A673 (cell line): Measurements from ENCODE around the gene SNORC.

Experiments used
- EZH2 ChIP-seq: fragments of 200-600 bp; sonication (generic); IDR thresholded peaks from 2 replicates; pipeline ENCODE4 v1.6.1; 2017; ENCODE audit warnings: borderline replicate concordance, low read depth, mild to moderate bottlenecking, mixed read lengths, antibody characterized with exemption, low read length; ENCODE audit not compliant: poor library complexity, severe bottlenecking
- TF ChIP-seq, protein P1 (sequence below): fragments of 300-800, 200-600 bp; sonication (generic); conservative IDR thresholded peaks from 2 replicates; pipeline ENCODE4 v1.5.1; 2017; ENCODE audit warnings: low read depth, mild to moderate bottlenecking, antibody characterized with exemption, low read length, moderate library complexity, mixed read lengths

DNA sequence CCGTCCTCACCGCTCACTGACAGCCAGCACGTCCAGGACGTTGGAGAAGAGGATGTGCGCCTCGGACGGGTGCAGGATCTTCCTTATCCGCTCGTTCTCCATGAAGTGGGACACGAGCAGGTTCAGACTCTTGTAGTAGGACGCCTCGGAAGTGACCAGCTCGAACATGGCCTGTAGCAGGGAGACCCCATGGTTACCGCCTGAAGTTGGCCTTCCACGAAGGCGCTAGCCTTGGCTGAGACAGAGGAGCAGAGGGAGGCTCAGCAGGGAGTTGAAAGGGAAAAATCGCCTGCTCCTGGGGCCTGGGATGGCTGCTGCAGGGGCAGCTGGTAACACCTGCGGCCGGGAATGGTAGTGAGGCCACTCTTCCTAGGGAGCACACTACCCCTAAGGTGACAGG lies 24.7 kb downstream of the SNORC start:
- TF ChIP-seq, protein P1, sequence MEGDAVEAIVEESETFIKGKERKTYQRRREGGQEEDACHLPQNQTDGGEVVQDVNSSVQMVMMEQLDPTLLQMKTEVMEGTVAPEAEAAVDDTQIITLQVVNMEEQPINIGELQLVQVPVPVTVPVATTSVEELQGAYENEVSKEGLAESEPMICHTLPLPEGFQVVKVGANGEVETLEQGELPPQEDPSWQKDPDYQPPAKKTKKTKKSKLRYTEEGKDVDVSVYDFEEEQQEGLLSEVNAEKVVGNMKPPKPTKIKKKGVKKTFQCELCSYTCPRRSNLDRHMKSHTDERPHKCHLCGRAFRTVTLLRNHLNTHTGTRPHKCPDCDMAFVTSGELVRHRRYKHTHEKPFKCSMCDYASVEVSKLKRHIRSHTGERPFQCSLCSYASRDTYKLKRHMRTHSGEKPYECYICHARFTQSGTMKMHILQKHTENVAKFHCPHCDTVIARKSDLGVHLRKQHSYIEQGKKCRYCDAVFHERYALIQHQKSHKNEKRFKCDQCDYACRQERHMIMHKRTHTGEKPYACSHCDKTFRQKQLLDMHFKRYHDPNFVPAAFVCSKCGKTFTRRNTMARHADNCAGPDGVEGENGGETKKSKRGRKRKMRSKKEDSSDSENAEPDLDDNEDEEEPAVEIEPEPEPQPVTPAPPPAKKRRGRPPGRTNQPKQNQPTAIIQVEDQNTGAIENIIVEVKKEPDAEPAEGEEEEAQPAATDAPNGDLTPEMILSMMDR = no peak
- no peak for TF ChIP-seq EZH2
